ENCODE results near the gene AKR1C2.
"Not testable (repeated sequence)": the region's sequence is repeated elsewhere in the genome, so short reads cannot be mapped to it uniquely, and the experiment has no call there.

DNA sequence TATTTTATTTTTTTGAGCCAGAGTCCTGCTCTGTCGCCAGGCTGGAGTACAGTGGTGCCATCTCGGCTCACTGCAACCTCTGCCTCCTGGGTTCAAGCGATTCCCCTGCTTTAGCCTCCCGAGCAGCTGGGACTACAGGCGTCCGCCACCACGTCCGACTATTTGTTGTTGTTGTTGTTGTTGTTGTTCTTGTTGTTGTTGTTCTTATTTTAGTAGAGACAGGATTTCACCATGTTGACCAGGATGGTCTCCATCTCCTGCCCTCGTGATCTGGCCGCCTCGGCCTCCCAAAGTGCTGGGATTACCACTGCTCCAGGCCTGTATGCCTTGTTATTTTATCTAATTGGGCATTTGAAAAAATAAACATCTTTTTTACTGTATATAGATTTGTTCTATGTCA is 42.1 kb downstream of the AKR1C2 start:
- not testable (repeated sequence) for TF ChIP-seq POLR2A (IDR thresholded peaks at IDR 0.05; ENCODE audit: low read length); GATA1 (IDR thresholded peaks at IDR 0.05; ENCODE audit: low read depth, low read length)

All from erythroblast (primary cell).